NCI-H446 (cell line): ENCODE data around the gene MEAK7.

Experiments
- DNase-seq, 2 experiments: peaks; one replicate each; lab custom pipeline; 2025; lab: John Stamatoyannopoulos, UW

MEAK7 gene

DNA sequence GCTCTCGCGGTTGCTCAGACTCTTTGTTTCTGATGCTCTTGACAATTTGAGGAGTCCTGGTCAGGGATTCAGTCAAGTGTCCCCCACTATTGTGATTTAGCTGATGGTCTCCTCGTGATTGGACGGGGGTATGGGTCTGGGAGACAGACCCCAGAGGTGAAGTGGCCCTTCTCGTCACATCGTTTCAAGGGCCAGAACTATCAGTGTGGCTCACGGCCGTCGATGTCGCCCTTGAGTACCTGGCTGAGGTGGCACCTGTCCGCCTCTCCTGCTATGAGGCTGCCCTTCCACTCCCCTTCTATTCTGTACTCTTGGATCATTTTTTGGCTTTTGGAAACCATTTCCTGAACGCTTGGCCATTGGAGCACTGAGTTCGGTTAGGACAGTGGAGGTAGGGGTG is 7.4 kb upstream of the MEAK7 start:
- no peak for DNase-seq

DNA sequence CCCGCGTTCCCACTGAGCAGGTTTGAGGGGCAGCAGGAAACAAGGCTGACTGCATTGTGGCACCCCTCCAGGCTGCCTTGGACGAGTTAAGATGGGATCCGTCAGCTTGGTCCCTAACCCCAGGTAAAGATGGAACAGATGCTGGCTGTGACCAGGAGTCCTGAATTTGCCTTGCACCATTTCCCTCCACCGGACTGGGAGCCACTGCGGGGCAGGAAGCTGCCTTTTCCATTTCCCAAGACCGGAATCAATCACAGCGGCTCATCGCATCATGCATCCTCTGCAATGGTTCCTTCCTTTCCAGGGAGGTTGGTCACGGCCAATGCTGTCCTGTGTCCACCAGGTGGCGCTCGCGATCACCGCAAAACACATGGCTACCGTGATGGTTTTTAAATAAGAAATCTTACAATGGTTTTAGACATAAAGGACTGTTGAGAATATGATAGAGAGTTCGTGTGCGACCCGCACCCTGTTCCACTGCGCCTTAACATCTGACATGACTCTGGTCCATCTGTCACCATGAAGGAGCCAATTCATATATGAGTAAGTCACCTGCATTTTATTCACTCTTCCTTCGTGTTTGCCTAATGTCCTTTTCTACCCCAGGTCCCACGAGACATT is 6.8 kb upstream of the MEAK7 start:
- DNase-seq: peak; percentile 20 to 72

GRCh38 chr16:84509032-84509950 is 4.8 kb upstream of the MEAK7 start:
- no peak for DNase-seq

DNA sequence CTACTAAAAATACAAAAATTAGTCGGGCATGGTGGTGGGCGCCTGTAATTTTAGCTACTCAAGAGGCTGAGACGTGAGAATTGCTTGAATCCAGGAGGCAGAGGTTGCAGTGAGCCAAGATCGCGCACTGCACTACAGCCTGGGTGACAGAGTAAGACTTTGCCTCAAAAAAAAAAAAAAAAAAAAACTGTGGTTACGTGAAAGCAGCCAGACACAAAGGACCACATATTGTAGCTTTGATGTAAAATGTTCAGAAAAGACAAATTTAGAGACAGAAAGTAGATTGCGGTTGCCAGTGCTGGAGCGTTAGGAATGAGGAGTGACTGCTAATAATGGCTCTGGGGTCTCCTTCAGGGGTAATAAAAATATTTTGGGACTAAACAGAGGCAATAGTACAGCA is 4.0 kb upstream of the MEAK7 start:
- DNase-seq: no peak

DNA sequence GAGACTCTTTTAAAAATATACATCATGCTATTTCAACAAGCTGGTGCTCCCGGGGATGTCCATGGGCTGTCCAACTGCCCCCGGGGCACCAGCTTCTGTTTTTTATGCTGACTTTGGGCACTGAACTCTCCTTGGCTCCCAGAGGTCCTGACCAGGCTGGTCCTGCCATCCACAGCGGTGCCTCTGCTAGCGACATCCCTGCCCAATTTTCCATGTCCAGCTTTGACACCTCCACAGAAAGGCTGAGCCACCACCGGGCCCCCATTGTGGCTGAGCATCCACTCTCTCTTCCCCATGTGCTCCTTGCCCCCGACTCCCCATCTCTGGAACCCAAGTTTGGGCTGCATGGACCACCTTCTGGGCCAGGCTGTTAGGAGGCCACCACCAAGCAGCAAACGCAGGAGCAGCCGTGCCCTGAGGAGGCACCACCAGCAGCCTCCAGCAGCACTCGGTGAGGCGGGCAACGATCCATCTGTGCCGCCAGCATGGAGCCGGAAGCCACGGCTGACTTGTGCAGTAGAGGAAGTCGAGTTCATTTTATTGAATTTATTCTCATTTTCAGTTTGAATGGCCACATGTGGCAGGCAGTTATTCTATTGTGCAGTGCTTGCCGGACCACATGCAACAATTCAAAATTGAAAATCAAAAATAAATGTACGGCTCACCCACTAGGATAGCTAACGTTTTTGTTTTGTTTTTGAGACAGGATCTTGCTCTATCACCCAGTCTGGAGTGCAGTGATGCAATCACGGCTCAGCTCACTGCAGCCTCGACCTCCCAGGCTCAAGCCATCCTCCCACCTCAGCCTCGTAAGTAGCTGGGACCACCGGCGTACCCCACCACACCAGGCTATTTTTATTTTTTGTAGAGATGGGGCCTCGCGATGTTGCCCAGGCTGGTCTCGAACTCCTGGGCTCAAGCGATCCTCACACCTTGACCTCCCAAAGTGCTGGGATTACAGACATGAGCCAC is 2.8 kb upstream of the MEAK7 start:
- no peak for DNase-seq

- no peak for DNase-seq
Measured at GRCh38 chr16:84505249-84506187, 1.1 kb upstream of the MEAK7 start.

- DNase-seq: no peak
Measured at GRCh38 chr16:84503751-84504395, 586 bp downstream of the MEAK7 start.

- no peak for DNase-seq
Measured at GRCh38 chr16:84502581-84502980, 1.9 kb downstream of the MEAK7 start.

- DNase-seq: no peak
Measured at GRCh38 chr16:84502075-84502474, 2.4 kb downstream of the MEAK7 start.

DNA sequence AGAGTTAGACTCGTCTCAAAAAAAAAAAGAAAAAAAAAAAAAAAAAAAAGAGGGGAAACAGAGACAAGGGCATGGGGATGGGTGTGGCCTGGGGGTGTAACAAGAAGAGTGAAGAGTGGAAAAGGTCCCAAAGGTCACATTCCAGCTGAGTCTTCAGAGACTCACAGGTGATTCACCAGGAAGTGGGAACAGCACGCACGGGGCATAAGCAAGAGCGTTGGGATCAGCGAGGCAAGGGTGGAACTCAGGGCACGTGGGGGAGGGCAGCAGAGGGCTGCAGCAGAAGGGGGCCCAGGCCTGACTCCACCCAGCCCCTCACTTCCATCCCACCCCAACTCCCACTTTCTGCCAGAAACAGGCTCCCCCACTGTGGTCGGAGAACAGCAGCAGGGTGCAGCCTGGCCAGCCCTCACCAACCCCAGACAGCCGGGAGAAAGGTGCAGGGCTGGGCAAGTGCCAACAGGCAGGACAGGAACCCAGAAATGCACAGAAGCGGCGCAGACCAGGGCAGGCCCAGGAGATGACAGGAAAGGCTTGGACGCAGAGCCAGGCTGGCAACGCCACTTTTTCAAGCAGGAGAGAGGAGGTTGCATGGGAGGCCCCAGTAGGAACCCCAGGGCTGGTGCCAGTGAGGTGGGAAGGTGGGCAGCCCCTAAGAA is 3.3 kb downstream of the MEAK7 start:
- DNase-seq: no peak

GRCh38 chr16:84500531-84500930 is 3.9 kb downstream of the MEAK7 start:
- DNase-seq: no peak

DNA sequence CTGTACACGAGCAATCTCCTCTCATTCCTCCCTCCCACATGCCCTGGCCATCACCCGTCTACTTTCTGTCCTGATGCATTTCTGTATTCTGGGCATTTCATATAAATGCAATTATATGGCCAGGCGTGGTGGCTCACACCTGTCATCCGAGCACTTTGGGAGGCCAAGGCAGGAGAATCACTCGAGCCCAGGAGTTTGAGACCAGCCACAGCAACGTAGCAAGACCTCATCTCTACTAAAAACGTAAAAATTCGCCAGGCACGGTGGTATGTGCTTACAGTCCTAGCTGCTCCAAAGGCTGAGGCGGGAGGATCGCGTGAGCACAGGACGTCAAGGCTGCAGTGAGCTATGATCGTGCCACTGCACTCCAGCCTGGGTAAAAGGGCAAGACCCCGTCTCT is 4.8 kb downstream of the MEAK7 start:
- no peak for DNase-seq

DNA sequence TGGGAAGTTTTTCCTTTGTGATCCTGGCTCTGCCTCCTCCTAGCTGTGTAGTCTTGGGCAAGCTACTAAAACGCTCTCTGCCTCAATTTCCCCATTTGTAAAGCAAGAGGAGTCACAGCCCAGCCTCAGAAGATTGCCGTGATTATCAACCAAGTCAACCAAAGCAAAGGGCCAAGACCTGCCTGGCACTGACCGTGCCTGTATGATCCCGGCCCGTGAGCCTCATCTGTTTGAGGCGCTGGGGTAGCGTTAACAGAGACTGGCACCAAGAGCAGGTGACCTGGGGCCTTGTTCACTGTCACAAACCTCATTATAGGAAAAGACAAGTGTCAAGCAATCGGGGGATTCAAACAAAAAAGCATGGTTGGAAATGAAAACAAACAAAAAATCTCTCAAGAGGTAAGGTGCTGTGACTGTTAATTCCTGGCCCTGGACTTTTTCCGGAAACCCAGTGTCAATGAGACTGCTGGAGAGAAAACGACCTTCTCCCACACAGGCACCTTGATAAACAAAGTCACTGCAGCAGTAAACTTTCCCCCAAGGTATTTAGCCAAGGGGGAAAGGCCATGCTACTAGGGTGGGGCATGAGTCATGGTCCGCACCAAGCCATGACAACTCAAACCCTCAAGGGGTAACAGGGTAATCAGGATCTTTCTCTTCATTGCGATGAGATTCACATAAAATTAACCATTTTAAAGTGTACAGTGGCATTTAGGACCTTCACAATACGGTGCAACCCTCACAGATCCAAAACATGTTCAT is 5.4 kb downstream of the MEAK7 start:
- DNase-seq: no peak

GRCh38 chr16:84498223-84498610 is 6.2 kb downstream of the MEAK7 start:
- DNase-seq: no peak

DNA sequence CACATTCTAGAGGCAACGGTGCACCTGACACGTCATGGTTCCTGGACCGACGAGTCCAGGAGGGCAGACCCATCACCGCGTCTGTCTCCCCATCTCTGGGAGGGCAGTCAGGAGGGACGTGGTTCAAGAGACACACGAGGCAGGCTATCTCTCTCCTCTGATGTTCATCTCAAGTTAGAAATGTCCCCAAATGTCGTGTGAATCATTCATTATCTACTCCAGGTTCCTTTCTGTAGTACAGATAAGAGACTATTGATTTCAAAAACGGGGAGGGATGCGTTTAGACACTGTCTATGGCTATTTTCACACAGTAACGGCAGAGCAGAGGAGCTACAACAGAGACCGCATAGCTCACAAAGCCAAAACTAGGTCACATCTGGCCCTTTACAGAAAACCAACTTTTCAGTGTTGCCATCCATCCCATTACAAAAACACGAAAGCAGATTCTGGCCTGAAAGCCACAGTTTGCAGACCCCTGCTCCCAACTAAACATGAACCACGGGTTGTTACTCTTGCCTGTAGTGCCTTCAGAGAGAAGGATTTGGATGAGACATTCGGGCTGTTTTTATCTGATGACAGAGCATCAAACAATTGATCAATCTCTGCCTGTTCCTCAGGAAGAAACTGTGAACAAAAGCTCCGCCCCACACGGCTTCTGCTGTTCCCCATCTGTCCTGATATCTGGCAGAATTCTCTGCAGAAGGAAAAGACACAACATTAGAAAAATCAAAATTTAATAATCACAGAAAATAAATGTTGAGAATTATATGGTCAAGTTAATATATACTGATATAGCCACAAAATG is 6.8 kb downstream of the MEAK7 start:
- DNase-seq: no peak

DNA sequence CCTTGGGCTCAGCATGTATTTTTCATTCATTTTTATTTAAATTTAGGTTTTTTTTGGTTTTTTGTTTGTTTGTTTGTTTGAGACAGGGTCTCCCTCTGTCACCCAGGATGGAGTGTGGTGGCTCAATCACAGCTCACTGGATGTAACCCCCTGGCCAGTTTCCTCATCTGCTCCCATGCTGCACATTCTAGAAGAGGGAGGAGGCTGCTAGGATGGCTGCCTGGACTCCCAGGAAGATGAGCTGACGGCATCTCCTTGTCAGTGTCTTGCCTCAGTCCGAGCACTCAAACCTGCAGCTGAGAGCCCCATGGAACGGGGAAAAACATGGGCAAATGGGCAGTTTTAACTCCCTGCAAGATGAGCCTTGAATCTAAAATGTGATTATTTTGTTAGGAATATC is 7.5 kb downstream of the MEAK7 start:
- no peak for DNase-seq

GRCh38 chr16:84495506-84495905 is 9.0 kb downstream of the MEAK7 start:
- no peak for DNase-seq

- no peak for DNase-seq
Measured at GRCh38 chr16:84489131-84489530, 15.3 kb downstream of the MEAK7 start.

DNA sequence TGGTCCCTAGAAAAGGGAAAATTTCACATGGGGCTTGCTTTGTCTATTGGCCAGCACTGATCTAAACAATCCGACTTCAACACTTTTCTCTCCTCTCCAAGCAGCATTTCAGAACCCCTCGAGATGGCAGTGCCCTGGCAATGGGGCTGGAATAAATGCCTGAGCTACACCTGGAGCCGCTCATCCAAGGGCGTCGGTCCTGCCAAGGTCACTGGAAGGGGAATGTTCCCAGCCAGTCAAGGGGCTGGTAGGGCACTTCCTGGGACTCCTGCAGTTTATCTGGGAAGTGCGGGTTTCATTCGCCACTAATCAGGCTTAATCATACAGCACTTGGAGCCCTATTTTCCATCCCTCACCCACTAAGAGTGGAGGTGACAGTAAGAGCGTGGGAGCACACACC is 17.1 kb downstream of the MEAK7 start:
- no peak for DNase-seq
